Mesenchymal stem cell (in vitro differentiated cells and primary cell): Measurements from ENCODE around the gene AGAP3.

Experiments used
- DNase-seq: peaks from one replicate; pipeline ENCODE4 v3.0.0-alpha.2; 2013
- H2AFZ ChIP-seq: one replicate; pipeline ENCODE4 v1.6.1; 2013; ENCODE audit warnings: low read depth, mild to moderate bottlenecking, control low read depth, inconsistent platforms, low read length, moderate library complexity
- H2AK5ac ChIP-seq: 2 replicates; pipeline ENCODE4 v1.6.1; 2013; ENCODE audit warnings: low read length, moderate library complexity, mild to moderate bottlenecking, inconsistent platforms; ENCODE audit not compliant: severe bottlenecking
- H2BK120ac ChIP-seq: one replicate; pipeline ENCODE4 v1.6.1; 2013; ENCODE audit warnings: low read depth, mild to moderate bottlenecking, inconsistent platforms, low read length, moderate library complexity
- H2BK12ac ChIP-seq, 2 experiments: one replicate each; pipeline ENCODE4 v1.6.1; 2013; ENCODE audit warnings: inconsistent platforms in 2 of 2, low read length in 2 of 2, mild to moderate bottlenecking in 2 of 2, moderate library complexity in 2 of 2, control low read depth in 1 of 2
- H2BK15ac ChIP-seq: one replicate; pipeline ENCODE4 v1.6.1; 2013; ENCODE audit warnings: mild to moderate bottlenecking, low read depth, inconsistent platforms; ENCODE audit not compliant: poor library complexity, severe bottlenecking
- H2BK5ac ChIP-seq: 2 replicates; pipeline ENCODE4 v1.6.1; 2013; ENCODE audit warnings: low read depth, mild to moderate bottlenecking, low read length, control low read depth, inconsistent platforms; ENCODE audit not compliant: poor library complexity, severe bottlenecking
- H3K14ac ChIP-seq, 2 experiments: one replicate each; pipeline ENCODE4 v1.6.1; 2013; ENCODE audit warnings: inconsistent platforms in 2 of 2, low read length in 2 of 2, control low read depth in 1 of 2, mild to moderate bottlenecking in 1 of 2, moderate library complexity in 1 of 2
- H3K18ac ChIP-seq, 2 experiments: one replicate each; pipeline ENCODE4 v1.6.1; 2013; ENCODE audit warnings: inconsistent platforms in 2 of 2, low read length in 2 of 2, control low read depth in 1 of 2, low read depth in 1 of 2, mild to moderate bottlenecking in 1 of 2
- H3K23ac ChIP-seq, 2 experiments: one replicate each; pipeline ENCODE4 v1.6.1; 2013; ENCODE audit warnings: inconsistent platforms in 2 of 2, low read length in 2 of 2, mild to moderate bottlenecking in 2 of 2, moderate library complexity in 2 of 2, control low read depth in 1 of 2
- H3K27ac ChIP-seq: 2 replicates; pipeline ENCODE4 v1.5.1; 2013; ENCODE audit warnings: mild to moderate bottlenecking, moderate library complexity, low read length, control low read depth, inconsistent platforms; ENCODE audit not compliant: poor library complexity, severe bottlenecking
- H3K27me3 ChIP-seq, 2 experiments: 2 replicates each; pipeline versions ENCODE4 v1.6.1 to v1.7.0; 2013; ENCODE audit warnings: low read length in 2 of 2, mild to moderate bottlenecking in 2 of 2, moderate library complexity in 2 of 2, control low read depth in 1 of 2, inconsistent platforms in 1 of 2; ENCODE audit not compliant: control insufficient read depth in 1 of 2, insufficient read depth in 1 of 2
- H3K36me3 ChIP-seq, 2 experiments: 2 replicates each; pipeline versions ENCODE4 v1.6.1 to v1.7.0; 2013; ENCODE audit warnings: low read length in 2 of 2, control low read depth in 1 of 2, inconsistent platforms in 1 of 2, low read depth in 1 of 2, mild to moderate bottlenecking in 1 of 2; ENCODE audit not compliant: insufficient read depth in 2 of 2, control insufficient read depth in 1 of 2
- H3K4ac ChIP-seq, 2 experiments: one replicate each; pipeline ENCODE4 v1.6.1; 2013; ENCODE audit warnings: inconsistent platforms in 2 of 2, low read length in 2 of 2, mild to moderate bottlenecking in 2 of 2, moderate library complexity in 2 of 2, control low read depth in 1 of 2, low read depth in 1 of 2
- H3K4me1 ChIP-seq: 2 replicates; pipeline ENCODE4 v1.6.1; 2013; ENCODE audit warnings: low read depth, low read length, control low read depth; ENCODE audit not compliant: control insufficient read depth, insufficient read depth
- H3K4me2 ChIP-seq: 2 replicates; pipeline ENCODE4 v1.6.1; 2013; ENCODE audit warnings: low read length, mild to moderate bottlenecking, inconsistent platforms; ENCODE audit not compliant: poor library complexity, severe bottlenecking
- H3K4me3 ChIP-seq, 2 experiments: 2 replicates each; pipeline versions ENCODE4 v1.5.1 to v1.7.0; 2013; ENCODE audit warnings: low read length in 2 of 2, mild to moderate bottlenecking in 2 of 2, control low read depth in 1 of 2, low read depth in 1 of 2; ENCODE audit not compliant: insufficient read depth in 1 of 2
- H3K79me1 ChIP-seq: replicated peaks from 2 replicates; pipeline ENCODE4 v1.6.1; 2013; ENCODE audit warnings: mild to moderate bottlenecking, control low read depth, low read length, inconsistent platforms; ENCODE audit not compliant: poor library complexity, severe bottlenecking
- H3K9ac ChIP-seq: 2 replicates; pipeline ENCODE4 v1.7.0; 2013; ENCODE audit warnings: mild to moderate bottlenecking, low read length, moderate library complexity
- H3K9me3 ChIP-seq: 2 replicates; pipeline ENCODE4 v1.7.0; 2013; ENCODE audit warnings: mild to moderate bottlenecking, low read length; ENCODE audit not compliant: control insufficient read depth
- H4K8ac ChIP-seq: one replicate; pipeline ENCODE4 v1.6.1; 2013; ENCODE audit warnings: inconsistent platforms, mild to moderate bottlenecking, low read length, moderate library complexity
- H4K91ac ChIP-seq: one replicate; pipeline ENCODE4 v1.6.1; 2013; ENCODE audit warnings: mild to moderate bottlenecking, low read length, inconsistent platforms
- WGBS: methylation state at CpG from one replicate; pipeline ENCODE4 v1.1.7; 2013; ENCODE audit warnings: mixed read lengths; 5-methylcytosine and 5-hydroxymethylcytosine counted together

AGAP3 gene

DNA sequence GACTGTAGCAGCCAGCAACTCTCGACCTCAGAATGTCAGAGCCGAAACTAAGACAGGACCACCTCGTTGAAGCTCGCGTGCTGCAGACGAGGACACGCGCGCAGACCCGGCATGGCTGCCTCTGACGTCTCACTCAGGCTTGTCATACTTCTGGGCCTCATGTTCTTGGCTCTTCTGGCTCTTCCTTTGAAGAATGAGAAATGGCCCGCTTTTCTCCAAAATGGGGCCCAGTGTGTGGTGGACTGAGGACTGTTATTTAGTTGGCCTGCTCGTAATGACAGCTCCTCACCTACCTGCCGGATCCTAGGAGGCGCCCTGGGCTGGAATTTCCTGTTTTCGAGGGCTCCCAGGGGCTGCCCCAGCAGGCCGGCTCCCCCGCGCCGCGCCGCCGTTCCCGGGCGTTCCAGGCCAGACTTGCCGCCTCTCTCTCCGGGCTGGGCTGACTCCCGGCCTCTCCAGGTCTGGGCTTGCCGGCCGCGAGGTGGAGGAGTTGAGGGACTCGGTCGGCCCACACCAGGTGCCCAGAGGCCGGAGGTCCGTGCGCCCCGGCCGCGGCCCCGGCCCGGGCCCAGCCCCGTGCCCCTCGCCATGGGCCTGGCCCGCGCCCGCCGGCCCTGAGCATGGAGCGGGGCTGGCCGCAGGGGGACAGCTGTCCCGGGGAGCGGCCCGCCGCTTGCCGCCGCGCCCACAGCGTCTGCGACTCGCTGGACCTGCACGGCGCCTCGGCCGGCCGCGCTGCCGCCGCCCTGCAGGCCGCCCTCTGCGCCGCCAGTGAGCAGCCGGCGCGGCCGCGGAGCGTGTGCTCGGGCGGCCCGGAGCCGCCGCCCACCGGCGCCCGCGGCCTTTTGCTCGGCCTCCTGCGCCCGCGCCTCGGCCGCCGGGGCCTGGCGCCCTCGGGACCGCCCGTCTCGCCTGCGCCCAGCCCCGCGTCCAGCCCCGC is 28.1 kb downstream of the AGAP3 start:
- H2AFZ ChIP-seq, result no peak overlapping the region
- peaks cover 55% of the 10 kb centered on the region for H3K79me1 ChIP-seq
- peak overlapping the region; percentile 47 to 52 for H2BK12ac ChIP-seq
- under 1% methylated on average over 33 of the region's 101 CpGs for WGBS
- peak overlapping the region; percentile 91 for H3K27ac ChIP-seq
- peak overlapping the region; percentile 6 to 46 for H3K4ac ChIP-seq
- no peak overlapping the region for H3K14ac ChIP-seq
- peaks cover 46% of the 10 kb centered on the region for H3K4me1 ChIP-seq
- H3K36me3 ChIP-seq, result peaks cover 17 to 47% of the 10 kb centered on the region in 2 experiments
- H3K9me3 ChIP-seq, result no peaks in the 10 kb centered on the region
- H3K23ac ChIP-seq, result no peak overlapping the region
- H2BK5ac ChIP-seq, result no peak overlapping the region
- peak overlapping the region; percentile 59 to 79 for H3K18ac ChIP-seq
- no peak for DNase-seq
- H2BK120ac ChIP-seq, result peak overlapping the region; percentile 92
- H2AK5ac ChIP-seq, result peak overlapping the region; percentile 18
- peak overlapping the region; percentile 62 for H4K8ac ChIP-seq
- no peak overlapping the region for H3K9ac ChIP-seq
- peak overlapping the region in 1 of 2 experiments; percentile 57 for H3K4me3 ChIP-seq
- peak overlapping the region; percentile 39 for H2BK15ac ChIP-seq
- peak overlapping the region; percentile 37 for H4K91ac ChIP-seq
- H3K4me2 ChIP-seq, result peak overlapping the region; percentile 86
- no peaks in the 10 kb centered on the region for H3K27me3 ChIP-seq

DNA sequence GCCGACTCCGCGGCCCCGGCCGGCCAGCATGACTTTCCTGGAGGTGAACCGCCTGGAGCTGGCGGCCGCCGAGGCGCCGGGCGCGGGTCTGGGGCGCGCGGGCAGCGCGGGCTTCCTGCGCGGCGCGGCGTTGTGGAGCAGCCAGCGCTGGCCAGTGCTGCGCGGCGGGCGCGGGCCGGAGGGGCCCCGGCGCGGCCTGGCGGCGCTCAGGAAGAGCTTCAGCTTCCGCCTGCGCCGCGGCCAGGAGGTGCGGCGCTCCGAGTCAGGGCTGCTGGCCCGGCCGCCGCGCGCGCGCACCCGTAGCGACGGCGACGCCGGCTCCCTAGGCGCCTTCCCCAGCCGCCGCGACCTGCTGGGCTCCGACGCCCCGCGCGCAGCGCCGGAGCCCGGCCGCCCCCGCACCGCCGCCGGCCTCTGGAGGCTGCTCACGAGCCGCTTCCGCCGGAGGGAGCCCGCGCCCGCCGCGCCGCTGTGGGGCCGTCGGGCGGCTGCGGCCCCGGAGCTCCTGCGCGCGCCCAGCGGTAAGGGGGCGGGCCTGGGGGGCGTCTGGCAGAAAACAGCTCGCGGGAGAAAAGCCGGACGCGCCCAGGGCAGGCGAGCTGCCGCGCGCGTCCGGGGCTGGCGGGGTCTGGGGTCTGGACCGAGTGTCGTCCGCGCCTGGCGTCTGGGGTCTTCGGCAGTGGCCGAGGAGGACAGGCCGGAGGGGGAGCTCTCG is 29.0 kb downstream of the AGAP3 start:
- peaks cover 26 to 53% of the 10 kb centered on the region in 2 experiments for H3K36me3 ChIP-seq

DNA sequence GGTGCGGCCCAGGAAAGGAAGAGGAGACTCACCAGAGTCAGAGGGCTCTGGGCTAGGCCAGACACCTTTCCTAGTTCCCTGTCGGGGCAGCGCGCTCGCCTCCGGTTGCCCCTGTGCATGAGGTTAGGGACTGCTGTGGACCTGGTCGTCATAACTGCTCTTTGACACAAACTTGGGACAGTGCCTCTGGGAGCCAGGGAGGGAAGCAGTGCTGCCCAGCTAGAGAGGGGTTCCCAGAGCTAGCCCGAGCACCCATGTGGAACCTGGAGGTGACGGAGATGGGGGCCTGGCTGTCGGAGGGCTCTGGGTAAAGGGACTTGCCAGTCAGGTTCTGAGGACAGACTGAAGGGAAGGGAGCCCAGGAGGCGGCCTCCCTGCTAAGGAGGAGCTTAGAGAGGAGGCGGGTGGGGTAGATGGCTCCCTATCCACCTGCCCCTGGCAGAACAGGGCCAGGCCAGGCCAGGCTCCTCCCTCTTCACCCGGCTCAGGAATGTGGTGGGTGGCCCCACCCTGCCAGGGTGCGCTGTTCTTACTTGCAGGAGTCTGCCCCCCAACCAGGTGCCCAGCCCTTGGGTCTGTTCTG is 29.7 kb downstream of the AGAP3 start:
- H2BK120ac ChIP-seq, result peak overlapping the region; percentile 58
- no peak overlapping the region for H3K9ac ChIP-seq
- peak overlapping the region; percentile 23 to 24 for H2BK12ac ChIP-seq
- 45% methylated on average over 14 of the region's 14 CpGs for WGBS
- peaks cover 32 to 60% of the 10 kb centered on the region in 2 experiments for H3K36me3 ChIP-seq
- H3K4me3 ChIP-seq, result peak overlapping the region in 1 of 2 experiments; percentile 57
- H2BK5ac ChIP-seq, result no peak overlapping the region
- peak overlapping the region in 1 of 2 experiments; percentile 67 for H3K23ac ChIP-seq
- H4K8ac ChIP-seq, result peak overlapping the region; percentile 82
- no peak overlapping the region for H3K14ac ChIP-seq
- H3K18ac ChIP-seq, result peak overlapping the region in 1 of 2 experiments; percentile 33
- H3K79me1 ChIP-seq, result peaks cover 54% of the 10 kb centered on the region
- H3K4me1 ChIP-seq, result peaks cover 40% of the 10 kb centered on the region
- peak overlapping the region; percentile 86 for H3K4me2 ChIP-seq
- no peak overlapping the region for H4K91ac ChIP-seq
- no peaks in the 10 kb centered on the region for H3K27me3 ChIP-seq
- H3K9me3 ChIP-seq, result no peaks in the 10 kb centered on the region
- no peak overlapping the region for H3K4ac ChIP-seq
- DNase-seq, result peak; percentile 26
- no peak overlapping the region for H2AFZ ChIP-seq
- H2BK15ac ChIP-seq, result peak overlapping the region; percentile 38
- H3K27ac ChIP-seq, result no peak overlapping the region
- peak overlapping the region; percentile 19 for H2AK5ac ChIP-seq

More for the DNA sequence above, 29.0 kb downstream of the AGAP3 start:
- Histone ChIP-seq H3K9me3 (no peaks in the 10 kb centered on the region), H3K14ac (no peak overlapping the region), H3K4me1 (peaks cover 44% of the 10 kb centered on the region), H4K91ac (no peak overlapping the region), H2BK120ac (peak overlapping the region; percentile 92), H3K4me3 (peak overlapping the region in 1 of 2 experiments; percentile 57), H3K79me1 (peaks cover 54% of the 10 kb centered on the region), H2AK5ac (no peak overlapping the region), H3K4ac (peak overlapping the region; percentile 35 to 46), H3K27me3 (no peaks in the 10 kb centered on the region), H3K4me2 (peak overlapping the region; percentile 86), H3K9ac (no peak overlapping the region), H3K27ac (no peak overlapping the region), H4K8ac (peak overlapping the region; percentile 82), H3K23ac (no peak overlapping the region), H2BK15ac (peak overlapping the region; percentile 38), H2AFZ (no peak overlapping the region), H2BK5ac (no peak overlapping the region), H2BK12ac (peak overlapping the region in 1 of 2 experiments; percentile 24), H3K18ac (peak overlapping the region; percentile 49 to 59)
- WGBS, result 2% methylated on average over 58 of the region's 114 CpGs
- DNase-seq, result peak; percentile 20
